Neural cell (in vitro differentiated cells): ENCODE measurements around the gene NKX3-2. TPM values are rescaled to one million over a fixed set of nuclear protein-coding genes. Genes with fewer than 3 reads are reported as not detected.
A peak's percentile ranks its signal among the peaks of the same experiment; 100 is the strongest.

Experiments
- H2AFZ ChIP-seq: fragments of 200-600, 300-800 bp; sonication (generic), shearing (Covaris generic); 2 replicates; pipeline ENCODE4 v1.6.0; 2014; ENCODE audit warnings: low read depth, mild to moderate bottlenecking, antibody characterized with exemption, low read length, moderate library complexity
- H3F3A ChIP-seq: fragments of 200-600 bp; shearing (Covaris generic); 2 replicates; pipeline ENCODE4 v1.6.1; 2016; ENCODE audit warnings: mild to moderate bottlenecking, moderate library complexity, mixed read lengths, antibody characterized with exemption, low read length; ENCODE audit not compliant: insufficient read depth, poor library complexity, severe bottlenecking
- H3K27ac ChIP-seq: fragments of 200-600, 300-800 bp; sonication (generic), shearing (Covaris generic); 2 replicates; pipeline ENCODE4 v1.5.1; 2014; ENCODE audit warnings: mild to moderate bottlenecking, low read length, moderate library complexity
- H3K27me3 ChIP-seq: fragments of 300-800, 200-600 bp; sonication (generic), shearing (Covaris generic); 2 replicates; pipeline ENCODE4 v1.6.0; 2014; ENCODE audit warnings: mild to moderate bottlenecking, low read depth, low read length, moderate library complexity; ENCODE audit not compliant: insufficient read depth
- H3K36me3 ChIP-seq: fragments of 300-800, 200-600 bp; sonication (generic), shearing (Covaris generic); 2 replicates; pipeline ENCODE4 v1.5.1; 2014; ENCODE audit warnings: mild to moderate bottlenecking, antibody characterized with exemption, low read length, moderate library complexity; ENCODE audit not compliant: insufficient read depth
- H3K4me2 ChIP-seq: fragments of 300-800, 200-600 bp; sonication (generic), shearing (Covaris generic); 2 replicates; pipeline ENCODE4 v1.6.0; 2014; ENCODE audit warnings: mild to moderate bottlenecking, low read length
- H3K4me3 ChIP-seq: fragments of 300-800, 200-600 bp; sonication (generic), shearing (Covaris generic); 2 replicates; pipeline ENCODE4 v1.5.1; 2014; ENCODE audit warnings: mild to moderate bottlenecking, low read length, moderate library complexity
- H3K79me2 ChIP-seq: fragments of 200-600 bp; shearing (Covaris generic); replicated peaks from 2 replicates; pipeline ENCODE4 v1.6.0; 2014; ENCODE audit warnings: mild to moderate bottlenecking, low read length, moderate library complexity; ENCODE audit not compliant: insufficient read depth
- H3K9ac ChIP-seq: fragments of 300-800, 200-600 bp; sonication (generic), shearing (Covaris generic); 2 replicates; pipeline ENCODE4 v1.6.1; 2016; ENCODE audit warnings: mild to moderate bottlenecking, low read length, mixed read lengths
- H3K9me2 ChIP-seq: fragments of 200-600 bp; shearing (Covaris generic); 2 replicates; pipeline ENCODE4 v1.6.1; 2016; ENCODE audit warnings: mild to moderate bottlenecking, low read length, mixed read lengths; ENCODE audit not compliant: insufficient read depth
- H3K9me3 ChIP-seq: fragments of 200-600, 300-800 bp; sonication (generic), shearing (Covaris generic); 2 replicates; pipeline ENCODE4 v1.6.1; 2016; ENCODE audit warnings: mild to moderate bottlenecking, mixed run types, low read length, moderate library complexity, mixed read lengths
- H4K20me1 ChIP-seq: fragments of 200-600 bp; shearing (Covaris generic); 2 replicates; pipeline ENCODE4 v1.6.1; 2016; ENCODE audit warnings: mild to moderate bottlenecking, mixed run types; ENCODE audit not compliant: insufficient read depth
- CTCF ChIP-seq: fragments of 450-650 bp; IDR thresholded peaks from 2 replicates; pipeline ENCODE4 v1.5.1; 2014; ENCODE audit warnings: antibody characterized with exemption, mild to moderate bottlenecking, moderate library complexity; ENCODE audit not compliant: poor library complexity, severe bottlenecking
- EP300 ChIP-seq: fragments of 450-650 bp; conservative IDR thresholded peaks from 2 replicates; pipeline ENCODE4 v1.6.1; 2014; ENCODE audit warnings: antibody characterized with exemption, mild to moderate bottlenecking, moderate library complexity; ENCODE audit not compliant: poor library complexity, severe bottlenecking
- EZH2 ChIP-seq: fragments of 200-600, 300-800 bp; shearing (Covaris generic), sonication (generic); IDR thresholded peaks from 2 replicates; pipeline ENCODE4 v1.6.1; 2014; ENCODE audit warnings: antibody characterized with exemption, low read length, borderline replicate concordance, mild to moderate bottlenecking; ENCODE audit not compliant: insufficient read depth, poor library complexity, severe bottlenecking
- MXI1 ChIP-seq: fragments of 450-650 bp; conservative IDR thresholded peaks from 2 replicates; pipeline ENCODE4 v1.6.1; 2014; ENCODE audit warnings: antibody characterized with exemption, mild to moderate bottlenecking; ENCODE audit not compliant: poor library complexity, severe bottlenecking
- POLR2AphosphoS5 ChIP-seq: IDR thresholded peaks from 2 replicates; pipeline ENCODE4 v1.6.1; 2012
- RAD21 ChIP-seq: fragments of 450-650 bp; conservative IDR thresholded peaks from 2 replicates; pipeline ENCODE4 v1.6.1; 2014; ENCODE audit warnings: antibody characterized with exemption, mild to moderate bottlenecking, moderate library complexity
- REST ChIP-seq: IDR thresholded peaks from 2 replicates; pipeline ENCODE4 v1.6.1; 2012; ENCODE audit warnings: borderline replicate concordance
- SMC3 ChIP-seq: fragments of 450-650 bp; conservative IDR thresholded peaks from 2 replicates; pipeline ENCODE4 v1.6.1; 2014; ENCODE audit warnings: antibody characterized with exemption, mild to moderate bottlenecking, moderate library complexity; ENCODE audit not compliant: poor library complexity
- TAF1 ChIP-seq: IDR thresholded peaks from 2 replicates; pipeline ENCODE4 v1.6.1; 2012; ENCODE audit warnings: low read depth
- polyA plus RNA-seq: library from polyadenylated mRNA; depleted of rRNA; stranded (reverse); fragments of >200 nt; gene quantifications from 2 replicates; pipeline ENCODE4 v1.2.3, GENCODE V29; 2014

The NKX3-2 gene
- polyA plus RNA-seq, 1 donor from 2014 or later, result not detected

- H3K9me3 ChIP-seq, result peaks cover 17% of the 10 kb centered on the region
- TF ChIP-seq POLR2AphosphoS5 (peak; percentile 24), EP300 (no peak), TAF1 (no peak), CTCF (no peak), SMC3 (no peak), EZH2 (peak; percentile 57), RAD21 (no peak), MXI1 (no peak), REST (no peak)
- H3K27ac ChIP-seq, result no peak overlapping the region
- H3K9ac ChIP-seq, result no peak overlapping the region
- H3K79me2 ChIP-seq, result no peaks in the 10 kb centered on the region
- no peaks in the 10 kb centered on the region for H3K36me3 ChIP-seq
- no peaks in the 10 kb centered on the region for H4K20me1 ChIP-seq
- H2AFZ ChIP-seq, result no peak overlapping the region
- no peaks in the 10 kb centered on the region for H3K9me2 ChIP-seq
- no peak overlapping the region for H3K4me2 ChIP-seq
- H3F3A ChIP-seq, result no peaks in the 10 kb centered on the region
- H3K4me3 ChIP-seq, result peak overlapping the region; percentile 10
- H3K27me3 ChIP-seq, result peaks cover 99% of the 10 kb centered on the region
Observed at GRCh38 chr4:13535708-13536361, 8.5 kb downstream of the NKX3-2 start.

- H3K9ac ChIP-seq, result no peak overlapping the region
- no peaks in the 10 kb centered on the region for H4K20me1 ChIP-seq
- no peak overlapping the region for H2AFZ ChIP-seq
- peaks cover 17% of the 10 kb centered on the region for H3K9me3 ChIP-seq
- no peak overlapping the region for H3K4me2 ChIP-seq
- H3K79me2 ChIP-seq, result no peaks in the 10 kb centered on the region
- no peaks in the 10 kb centered on the region for H3F3A ChIP-seq
- TF ChIP-seq EZH2 (no peak), SMC3 (no peak), EP300 (no peak), RAD21 (no peak), TAF1 (no peak), MXI1 (no peak), POLR2AphosphoS5 (no peak), REST (no peak), CTCF (no peak)
- H3K9me2 ChIP-seq, result no peaks in the 10 kb centered on the region
- H3K27me3 ChIP-seq, result peaks cover 99% of the 10 kb centered on the region
- no peak overlapping the region for H3K27ac ChIP-seq
- no peaks in the 10 kb centered on the region for H3K36me3 ChIP-seq
- no peak overlapping the region for H3K4me3 ChIP-seq
Observed at GRCh38 chr4:13535118-13535517, 9.2 kb downstream of the NKX3-2 start.
